Stimulated activated CD8-positive, alpha-beta memory T cell treated with anti-CD3 and anti-CD28 coated beads, Interleukin-15, amount 100 ng/mL, for 4 hours (primary cell): ENCODE measurements around the gene TSPAN3.
A peak's percentile ranks its signal among the peaks of the same experiment; 100 is the strongest.

Experiments used
- DNase-seq, 2 donors: peaks; one replicate each; pipeline ENCODE4 v3.0.0-alpha.2; 2020; ENCODE audit warnings: low read depth in 2 of 2

TSPAN3 gene

GRCh38 chr15:77023576-77024272, 47.2 kb downstream of the TSPAN3 start:
- DNase-seq, result no peak

GRCh38 chr15:77022646-77023575, 48.0 kb downstream of the TSPAN3 start:
- no peak for DNase-seq

- no peak for DNase-seq
These were observed 49.0 kb downstream of the TSPAN3 start for GRCh38 chr15:77021803-77022381.

DNA sequence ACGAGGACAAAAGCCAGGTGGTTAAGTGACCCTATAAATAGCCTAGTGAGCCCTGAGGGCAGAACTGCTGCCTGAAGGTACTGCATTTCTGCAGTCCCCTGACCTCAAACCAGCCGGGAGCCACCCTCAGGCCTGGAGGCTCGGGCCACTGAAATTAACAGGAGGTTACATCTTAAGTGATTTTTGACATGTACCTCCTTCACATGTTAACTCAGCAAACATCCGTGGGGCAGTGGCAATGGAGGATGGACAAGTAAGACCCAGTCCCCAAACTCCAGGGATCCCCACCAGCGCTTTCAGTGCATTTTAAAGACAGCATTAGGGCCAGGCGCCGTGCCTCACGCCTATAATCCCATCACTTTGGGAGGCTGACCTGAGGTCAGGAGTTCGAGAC, 49.8 kb downstream of the TSPAN3 start:
- DNase-seq, result no peak

- no peak for DNase-seq
These were observed 50.4 kb downstream of the TSPAN3 start for GRCh38 chr15:77020348-77021087.

DNA sequence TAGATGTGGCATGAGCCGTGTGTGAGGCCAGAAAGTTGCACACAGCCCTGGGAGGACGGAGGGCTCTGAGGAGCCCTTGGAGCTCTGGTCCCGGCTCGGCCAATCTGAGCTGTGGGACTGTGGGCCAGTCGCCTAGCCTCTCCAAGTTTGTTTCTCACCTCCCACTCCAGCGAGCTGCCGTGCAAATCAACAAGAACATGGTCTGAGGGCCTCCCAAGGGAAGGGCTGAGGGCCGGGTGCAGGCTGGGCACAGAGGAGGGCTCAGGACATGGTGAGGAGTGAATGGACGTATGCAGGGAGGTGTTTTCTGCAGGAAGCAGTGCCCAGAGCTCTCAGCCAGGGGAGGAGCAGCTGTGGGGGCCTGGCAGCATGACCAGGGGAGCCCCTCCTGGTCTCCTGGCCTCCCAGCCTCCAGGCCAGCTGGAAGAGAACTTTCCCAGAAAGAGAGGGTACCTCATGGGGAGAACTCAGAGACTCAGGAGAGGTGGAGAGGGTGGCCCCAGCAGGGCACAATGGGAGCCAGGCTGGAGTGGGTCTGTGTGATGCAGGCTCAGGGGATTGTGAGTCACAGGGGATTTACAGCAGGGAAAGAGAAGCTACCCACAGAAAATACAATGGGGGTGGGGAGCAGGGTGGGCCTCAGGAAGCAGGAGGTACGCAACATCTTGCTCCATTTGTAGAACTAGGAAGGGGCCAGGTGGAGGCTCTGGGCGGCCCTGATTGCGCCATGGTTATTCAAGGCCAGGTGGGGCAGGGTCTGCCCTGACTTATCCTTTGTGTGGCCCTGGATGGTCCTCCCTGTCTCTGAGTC, 51.2 kb downstream of the TSPAN3 start:
- DNase-seq, result no peak

DNA sequence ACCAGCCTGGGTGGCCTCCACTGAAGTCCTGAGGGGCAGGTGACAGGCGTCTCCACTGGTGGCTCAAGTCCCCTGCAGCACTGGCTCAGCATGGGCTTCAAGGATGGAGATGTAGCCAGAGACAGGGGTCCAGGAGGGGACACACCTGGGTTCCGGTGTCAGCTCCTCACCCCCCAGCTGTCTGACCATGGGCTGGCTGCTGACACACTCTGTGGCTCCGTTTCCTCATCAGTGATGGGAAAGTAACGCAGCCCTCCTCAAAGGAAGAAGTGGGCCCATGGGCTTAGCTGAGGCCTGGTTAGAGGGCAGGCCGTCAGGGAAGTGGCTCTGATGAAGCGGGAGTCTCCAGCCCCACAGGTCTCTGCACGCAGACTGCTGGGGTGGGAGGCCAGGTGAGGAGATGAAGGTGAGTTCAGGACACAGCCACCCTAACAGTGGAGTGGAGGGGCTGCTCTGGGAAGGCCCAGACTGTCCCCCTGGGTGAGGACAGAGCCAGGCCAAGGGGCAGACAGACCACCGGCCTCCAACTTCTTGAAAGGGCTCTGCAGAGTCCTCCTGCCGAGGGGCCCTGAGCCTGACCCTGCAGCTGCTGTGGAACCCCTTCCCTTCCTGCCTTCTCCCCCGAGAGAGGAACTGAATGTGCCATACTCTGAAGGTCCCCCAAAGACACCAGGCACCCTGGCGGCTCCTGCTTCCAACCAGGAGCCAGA, 52.0 kb downstream of the TSPAN3 start:
- DNase-seq, result no peak

GRCh38 chr15:77017761-77018720, 52.9 kb downstream of the TSPAN3 start:
- no peak for DNase-seq

DNA sequence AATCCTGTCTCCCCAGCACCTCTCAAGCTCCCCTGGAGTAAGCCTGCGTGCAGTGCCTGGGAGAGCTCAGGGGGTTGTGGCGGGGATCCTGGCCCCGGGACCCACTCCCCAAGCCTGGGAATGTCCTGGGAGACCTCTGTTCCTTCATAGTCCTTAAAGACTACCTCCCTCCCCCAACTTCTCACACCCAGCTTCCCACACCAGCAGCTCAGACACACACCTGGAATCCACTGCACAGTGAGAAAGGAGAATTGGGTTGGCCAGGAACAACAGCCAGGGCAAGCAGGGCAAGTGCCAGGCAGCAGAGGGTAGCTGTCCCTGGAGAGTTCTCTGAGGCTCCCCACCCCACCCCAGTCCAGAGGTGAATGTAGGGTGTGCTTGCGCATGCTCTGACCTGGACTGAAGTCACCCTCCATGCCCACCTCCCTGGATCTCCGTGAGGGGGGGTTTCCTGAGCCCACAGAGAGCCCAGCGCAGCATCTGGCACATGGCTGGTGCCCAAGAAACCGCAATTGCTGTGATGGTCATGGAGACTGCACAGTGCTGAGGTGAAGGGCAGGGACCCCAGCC, 53.7 kb downstream of the TSPAN3 start:
- DNase-seq, result no peak

- no peak for DNase-seq
These were observed 54.6 kb downstream of the TSPAN3 start for GRCh38 chr15:77016321-77016695.

DNA sequence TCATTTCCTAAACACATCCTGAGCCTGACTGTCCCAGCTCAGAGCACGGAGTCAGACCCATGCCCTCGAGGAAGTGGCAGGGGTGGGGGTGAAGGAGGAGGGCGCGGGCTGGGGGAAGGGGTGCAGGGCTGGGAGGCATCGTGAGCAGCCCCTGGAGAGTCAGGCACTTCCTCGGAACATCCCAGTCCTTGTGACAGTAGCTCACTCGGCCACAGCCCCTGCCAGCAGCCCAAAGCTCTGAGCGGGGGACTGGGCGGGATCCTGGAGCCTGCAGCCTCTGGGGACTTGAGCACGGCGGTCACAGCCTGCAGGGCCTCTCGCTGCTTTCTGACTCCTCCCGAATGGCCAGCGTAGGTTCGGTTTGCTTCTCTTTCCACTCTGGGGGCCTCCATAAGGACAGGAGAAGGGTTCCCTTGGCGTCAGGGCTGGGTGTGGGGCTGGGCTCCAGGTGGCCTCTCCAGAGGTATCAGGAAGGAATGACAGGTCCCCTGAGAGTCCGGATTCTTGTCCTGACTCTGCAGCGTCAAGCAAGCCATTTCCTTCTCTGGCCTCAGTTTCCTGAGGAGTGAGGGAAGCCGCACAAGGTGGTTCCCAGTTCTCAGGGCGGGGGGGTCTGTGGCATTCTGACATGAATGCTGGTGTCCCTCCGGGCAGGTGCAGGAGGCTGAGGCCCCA, 55.1 kb downstream of the TSPAN3 start:
- no peak for DNase-seq

GRCh38 chr15:77014132-77015081, 56.5 kb downstream of the TSPAN3 start:
- DNase-seq, result no peak

DNA sequence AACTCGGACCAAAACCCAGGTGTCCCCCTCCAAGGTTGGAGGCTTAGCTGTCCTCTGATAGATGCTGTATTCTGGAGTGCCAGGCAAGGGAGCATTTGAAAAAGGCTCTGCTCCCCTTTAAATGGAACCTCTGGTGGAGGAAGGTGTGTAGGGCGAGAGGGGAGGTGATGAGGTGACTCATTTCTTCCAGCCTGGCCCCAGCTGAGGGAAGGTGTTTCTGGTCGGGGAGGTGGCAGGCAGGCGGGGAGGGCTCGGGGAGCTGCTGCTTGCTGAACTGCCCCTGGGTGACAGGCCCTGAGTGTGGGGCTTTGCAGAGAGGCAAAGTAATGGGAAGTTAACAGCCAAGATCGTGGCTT, 57.2 kb downstream of the TSPAN3 start:
- peak; percentile 82 to 87 for DNase-seq

DNA sequence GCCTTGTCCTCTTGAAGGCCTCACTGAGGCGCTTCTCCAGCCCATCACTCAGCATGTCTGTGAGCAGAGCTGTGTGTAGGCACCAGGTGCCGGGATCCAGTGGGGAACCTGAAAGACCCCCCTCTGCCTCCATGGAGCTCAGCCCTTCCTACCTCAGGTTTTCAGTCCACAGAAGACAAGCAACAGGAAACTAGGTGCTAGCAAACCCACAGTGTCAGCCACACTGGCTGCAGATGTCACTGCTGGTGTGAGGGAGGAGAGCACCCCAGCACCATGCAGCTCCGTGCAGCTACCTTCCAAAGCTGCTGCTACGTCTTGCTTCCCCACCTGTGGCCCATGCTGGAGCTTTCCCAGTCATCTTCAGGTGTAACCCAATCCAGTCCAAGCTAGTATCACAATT, 58.0 kb downstream of the TSPAN3 start:
- no peak for DNase-seq

DNA sequence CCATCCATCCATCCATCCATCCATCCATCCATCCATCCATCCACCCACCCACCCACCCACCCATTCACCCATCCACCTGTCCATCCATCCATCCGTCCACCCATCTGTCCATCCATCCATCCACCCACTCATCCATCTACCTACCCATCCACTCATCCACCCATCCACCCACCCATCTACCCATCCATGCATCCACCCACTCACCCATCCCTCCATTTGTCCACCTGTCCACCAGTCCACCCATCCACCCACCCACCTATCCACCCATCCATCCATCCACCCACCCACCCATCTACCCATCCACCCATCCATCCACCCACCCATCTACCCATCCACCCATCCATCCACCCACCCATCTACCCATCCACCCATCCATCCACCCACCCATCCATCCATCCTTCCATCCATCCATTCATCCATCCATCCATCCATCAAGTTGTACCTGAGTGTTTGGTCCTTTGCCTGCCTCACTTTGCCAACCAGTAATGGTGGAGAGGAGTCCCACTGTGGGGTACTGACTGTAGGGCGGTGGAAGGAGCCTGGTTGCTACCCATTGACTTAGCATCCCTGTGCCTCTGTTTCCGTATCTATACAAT, 58.7 kb downstream of the TSPAN3 start:
- no peak for DNase-seq

DNA sequence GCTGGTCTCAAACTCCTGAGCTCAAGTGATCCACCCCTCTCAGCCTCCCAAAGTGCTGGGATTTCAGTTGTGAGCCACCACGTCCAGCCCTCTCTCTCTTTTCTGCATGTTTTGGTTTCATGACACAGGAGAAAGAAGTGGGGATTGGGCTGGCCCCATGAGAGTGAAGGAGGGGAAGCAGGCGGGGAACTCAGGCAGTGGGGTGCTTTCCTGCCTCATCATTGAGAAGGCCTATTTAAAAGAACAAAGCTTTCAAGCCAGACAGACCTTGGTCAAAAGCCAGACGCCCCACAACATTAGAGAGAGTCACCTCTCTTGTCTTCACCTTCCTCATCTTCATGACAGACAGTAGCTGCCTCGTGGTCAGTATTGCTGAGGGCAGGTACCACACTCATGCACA, 60.1 kb downstream of the TSPAN3 start:
- no peak for DNase-seq

DNA sequence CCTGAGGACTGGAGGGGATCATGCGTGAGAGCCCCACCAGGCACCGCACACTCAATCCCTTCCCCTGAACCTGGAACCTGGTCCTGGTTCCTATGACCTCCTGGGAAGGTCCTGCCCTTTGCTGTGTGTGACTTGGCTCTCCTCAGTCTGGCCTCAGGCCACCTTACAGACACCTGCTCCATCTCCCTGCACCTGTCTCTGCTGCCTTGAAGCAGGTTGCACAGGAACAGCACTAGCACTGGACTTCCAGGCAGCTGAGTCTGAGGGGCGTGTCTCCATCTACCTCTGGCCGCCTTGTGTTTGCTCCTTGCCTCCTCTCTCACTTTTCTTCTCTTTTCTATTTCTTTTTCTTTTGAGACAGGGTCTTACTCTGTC, 60.6 kb downstream of the TSPAN3 start:
- DNase-seq, result no peak
